Activated CD8-positive, alpha-beta memory T cell treated with anti-CD3 and anti-CD28 coated beads, Interleukin-2, amount 50 U/mL, for 1 hour (primary cell): ENCODE results near the gene RBM12.

Experiments used
- DNase-seq: peaks from one replicate; pipeline ENCODE4 v3.0.0-alpha.2; 2020; ENCODE audit errors: extremely low read depth

RBM12 gene

DNA sequence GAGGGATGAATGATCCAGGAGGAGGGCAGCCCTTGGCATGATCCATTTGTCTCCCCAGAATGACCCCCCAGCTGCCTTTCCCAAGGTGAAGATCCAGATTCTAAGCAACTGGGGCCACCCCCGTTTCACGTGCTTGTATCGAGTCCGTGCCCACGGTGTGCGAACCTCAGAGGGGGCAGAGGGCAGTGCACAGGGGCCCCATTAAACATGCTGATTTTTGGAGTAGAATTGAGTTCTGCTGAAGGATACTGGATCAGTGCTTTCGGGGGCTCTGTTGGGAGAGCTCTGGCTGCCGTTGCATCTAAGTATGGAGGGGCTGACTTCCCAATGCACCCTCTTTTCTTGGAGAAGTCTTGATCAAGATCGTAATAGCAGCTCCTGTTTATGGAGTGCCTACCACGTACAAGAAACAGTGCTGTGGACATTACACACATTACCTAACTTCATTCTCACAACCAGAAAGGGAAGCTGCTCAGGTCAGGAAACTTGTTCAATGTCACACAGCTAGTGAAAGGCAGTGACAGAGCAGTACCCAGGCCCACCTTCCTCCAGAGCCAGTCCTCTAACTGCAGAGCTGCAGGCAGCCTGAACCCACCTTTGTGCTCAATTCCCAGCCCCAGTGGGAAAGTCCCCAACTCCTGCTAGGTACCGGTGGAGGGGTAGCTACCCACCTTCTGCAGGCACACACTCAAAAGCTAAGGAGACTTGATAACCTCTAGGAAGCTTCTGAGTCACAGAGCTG lies 43.7 kb downstream of the RBM12 start:
- DNase-seq = no peak

DNA sequence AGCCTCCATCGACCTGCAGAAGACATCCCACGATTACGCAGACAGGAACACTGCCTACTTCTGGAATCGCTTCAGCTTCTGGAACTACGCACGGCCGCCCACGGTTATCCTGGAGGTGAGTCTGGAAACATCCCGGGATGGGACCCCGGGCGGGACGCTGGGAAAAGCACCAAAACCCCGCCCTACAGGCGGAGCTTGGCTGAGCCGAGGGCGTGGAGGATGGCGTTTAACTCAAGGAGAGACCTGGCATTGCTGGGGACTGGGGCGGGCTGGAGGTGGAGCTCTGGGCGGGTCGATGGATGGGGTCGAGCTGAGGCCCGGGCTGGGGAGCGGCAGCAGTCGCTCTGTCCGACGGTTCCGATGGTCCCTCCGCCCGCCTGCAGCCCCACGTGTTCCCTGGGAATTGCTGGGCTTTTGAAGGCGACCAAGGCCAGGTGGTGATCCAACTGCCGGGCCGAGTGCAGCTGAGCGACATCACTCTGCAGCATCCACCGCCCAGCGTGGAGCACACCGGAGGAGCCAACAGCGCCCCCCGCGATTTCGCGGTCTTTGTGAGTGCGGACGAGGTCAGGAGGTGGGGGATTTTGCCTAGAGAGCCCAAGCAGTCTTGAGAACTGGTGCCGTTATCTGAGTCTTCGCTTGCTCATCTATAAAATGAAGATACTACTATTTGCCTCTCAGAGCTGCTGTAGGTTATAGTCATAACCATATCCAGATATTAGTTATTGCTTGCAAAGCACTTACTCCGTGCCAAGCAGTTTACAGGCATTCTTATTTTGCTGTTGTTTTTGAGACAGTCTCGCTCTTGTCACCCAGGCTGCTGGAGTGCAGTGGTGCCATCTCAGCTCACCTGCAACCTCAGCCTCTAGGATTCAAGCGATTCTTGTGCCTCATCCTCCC lies 45.3 kb downstream of the RBM12 start:
- peak; percentile 36 for DNase-seq

DNA sequence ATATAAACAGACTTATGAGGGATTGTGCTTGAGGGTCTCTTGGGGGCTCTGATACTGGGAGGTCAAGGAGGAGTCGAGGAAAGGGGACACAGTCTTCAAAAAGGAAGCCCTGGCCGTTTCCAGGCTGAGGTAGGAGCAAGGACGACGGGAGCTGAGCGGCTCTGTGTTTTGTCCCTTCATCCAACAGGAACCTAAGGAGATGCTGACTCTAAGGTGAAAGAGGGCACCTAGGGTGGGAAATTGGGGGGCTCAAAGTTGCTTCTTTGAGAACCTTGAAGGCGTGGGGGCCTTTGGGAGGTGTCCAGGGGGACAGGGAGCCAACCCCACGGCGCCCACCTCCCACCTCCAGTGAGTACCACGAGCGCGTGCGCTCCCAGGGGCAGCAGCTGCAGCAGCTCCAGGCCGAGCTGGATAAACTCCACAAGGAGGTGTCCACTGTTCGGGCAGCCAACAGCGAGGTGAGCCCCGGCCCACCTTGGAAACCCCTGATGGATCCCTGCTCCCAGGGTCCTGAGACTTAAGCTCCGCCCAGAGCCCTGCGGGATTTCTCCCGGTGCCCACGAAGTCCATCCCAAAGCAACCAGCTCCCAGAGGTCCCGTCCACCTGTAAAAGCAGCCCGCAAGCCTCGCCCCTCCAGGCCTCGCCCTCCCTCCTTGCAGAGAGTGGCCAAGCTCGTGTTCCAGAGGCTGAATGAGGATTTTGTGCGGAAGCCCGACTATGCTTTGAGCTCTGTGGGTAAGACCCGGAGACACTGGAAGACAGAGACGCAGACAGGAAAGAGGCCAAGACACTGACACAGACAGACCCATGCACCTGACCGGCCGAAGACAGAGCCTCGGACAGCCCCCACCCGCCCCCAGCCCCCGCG lies 46.2 kb downstream of the RBM12 start:
- DNase-seq = no peak

DNA sequence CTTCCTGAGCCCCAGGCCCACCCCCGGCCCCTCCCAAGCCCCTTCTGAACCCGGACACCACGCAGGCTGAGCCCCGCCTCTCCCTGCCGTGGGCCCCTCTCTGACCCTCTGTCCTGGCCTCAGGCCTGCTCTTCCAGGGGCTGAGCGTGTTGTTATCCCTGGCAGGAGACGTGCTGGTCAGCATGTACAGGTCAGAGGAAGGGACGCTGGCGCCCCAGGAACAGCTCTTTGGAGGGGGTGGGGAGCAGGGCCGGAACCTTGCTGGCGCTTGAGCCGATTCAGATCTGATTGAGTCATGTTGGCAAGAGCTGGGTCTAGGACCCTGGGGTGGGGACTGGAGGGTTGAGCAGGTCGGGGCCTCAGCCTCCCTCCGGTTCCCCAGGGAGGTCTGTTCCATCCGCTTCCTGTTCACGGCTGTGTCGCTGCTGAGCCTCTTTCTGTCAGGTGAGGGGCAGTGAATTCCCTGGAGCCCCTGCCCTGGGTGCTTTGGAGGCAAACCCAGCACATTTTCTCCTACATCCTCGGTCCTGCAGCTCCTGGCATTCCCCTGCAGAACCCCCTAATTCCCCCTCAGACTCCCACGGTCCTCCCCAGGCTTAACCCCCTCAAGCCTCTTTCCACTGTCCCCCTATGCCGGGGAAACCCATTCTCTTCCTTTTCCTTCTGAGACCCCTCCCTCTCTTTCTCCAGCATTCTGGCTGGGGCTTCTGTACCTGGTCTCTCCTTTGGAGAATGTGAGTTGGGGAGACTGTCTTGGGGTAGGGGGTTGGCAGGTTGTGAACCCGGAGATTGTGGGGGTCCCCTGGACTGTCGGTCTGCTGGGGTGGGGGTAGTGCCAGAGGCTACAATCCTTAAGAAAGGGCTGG lies 47.1 kb downstream of the RBM12 start:
- DNase-seq = no peak

DNA sequence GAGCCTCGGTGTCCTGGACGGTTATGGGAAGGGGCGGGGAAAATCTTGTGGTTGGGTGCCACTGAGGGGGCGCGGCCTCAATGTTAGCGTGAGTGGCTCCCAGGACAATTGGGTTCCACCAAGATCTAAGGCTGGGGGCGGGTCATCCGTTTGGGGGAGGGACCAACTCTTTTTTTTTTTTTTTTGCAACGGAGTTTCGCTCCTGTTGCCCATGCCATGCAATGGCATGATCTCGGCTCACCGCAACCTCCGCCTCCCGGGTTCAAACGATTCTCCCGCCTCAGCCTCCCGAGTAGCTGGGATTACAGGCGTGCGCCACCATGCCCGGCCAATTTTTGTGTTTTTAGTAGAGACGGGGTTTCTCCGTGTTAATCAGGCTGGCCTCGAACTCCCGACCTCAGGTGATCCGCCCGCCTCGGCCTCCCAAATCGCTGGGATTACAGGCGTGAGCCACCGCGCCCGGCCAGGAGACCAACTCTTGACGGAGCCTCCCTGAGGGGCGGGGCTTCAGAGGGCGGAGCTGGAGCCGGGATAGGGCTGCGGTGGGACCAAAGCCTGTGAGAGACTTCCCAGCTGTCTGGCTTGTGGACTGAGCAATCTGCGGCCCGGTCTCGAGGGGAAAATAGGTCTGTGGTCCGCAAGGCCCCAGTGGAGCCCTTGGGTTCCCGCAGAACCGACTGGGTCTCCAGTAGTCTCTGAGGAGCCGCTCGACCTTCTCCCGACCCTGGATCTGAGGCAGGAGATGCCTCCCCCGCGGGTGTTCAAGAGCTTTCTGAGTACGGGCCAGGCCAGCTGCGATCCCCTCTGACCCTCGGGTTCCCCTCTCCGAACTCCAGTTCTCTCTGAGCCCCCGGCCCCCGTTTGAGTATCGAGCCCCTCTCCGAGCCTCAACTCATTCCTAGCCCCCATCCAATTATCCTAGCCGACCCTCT lies 48.0 kb downstream of the RBM12 start:
- DNase-seq = no peak

DNA sequence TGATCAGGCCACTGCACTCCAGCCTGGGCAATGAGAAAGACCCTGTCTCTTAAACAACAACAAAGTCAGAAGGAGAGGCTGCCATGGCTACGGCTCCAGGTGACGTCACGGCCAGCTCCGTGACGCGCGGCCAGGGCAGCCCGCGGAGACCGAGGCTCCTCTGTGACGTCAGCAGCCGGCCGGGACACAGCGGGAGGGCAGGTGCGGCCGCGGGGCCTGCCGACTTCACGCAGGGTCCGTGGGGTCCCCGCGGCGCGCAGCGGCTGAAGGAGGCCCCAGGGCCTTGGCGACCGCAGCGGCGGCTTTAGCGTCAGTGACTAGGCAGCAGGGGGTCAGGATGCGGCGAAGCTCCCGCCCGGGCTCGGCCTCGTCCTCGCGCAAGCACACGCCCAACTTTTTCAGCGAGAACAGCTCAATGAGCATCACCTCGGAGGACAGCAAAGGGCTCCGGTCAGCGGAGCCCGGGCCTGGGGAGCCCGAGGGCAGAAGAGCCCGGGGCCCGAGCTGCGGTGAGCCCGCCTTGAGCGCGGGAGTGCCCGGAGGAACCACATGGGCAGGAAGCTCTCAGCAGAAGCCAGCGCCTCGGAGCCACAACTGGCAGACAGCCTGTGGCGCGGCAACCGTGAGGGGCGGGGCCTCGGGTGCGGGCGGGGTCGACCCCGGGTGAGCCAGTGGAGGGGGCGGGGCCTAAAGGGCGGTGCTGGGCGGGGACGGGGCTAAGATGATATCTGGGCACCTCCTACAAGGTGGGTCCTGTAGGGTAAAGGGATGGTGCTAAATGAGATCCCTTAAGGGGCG lies 48.8 kb downstream of the RBM12 start, which contains the start of gene SPAG4:
SPAG4 (plus strand) TSS at position 163 of the 798 bp plus-strand sequence; CDS start at position 338, 175 bp downstream.
- peak; percentile 100 for DNase-seq

DNA sequence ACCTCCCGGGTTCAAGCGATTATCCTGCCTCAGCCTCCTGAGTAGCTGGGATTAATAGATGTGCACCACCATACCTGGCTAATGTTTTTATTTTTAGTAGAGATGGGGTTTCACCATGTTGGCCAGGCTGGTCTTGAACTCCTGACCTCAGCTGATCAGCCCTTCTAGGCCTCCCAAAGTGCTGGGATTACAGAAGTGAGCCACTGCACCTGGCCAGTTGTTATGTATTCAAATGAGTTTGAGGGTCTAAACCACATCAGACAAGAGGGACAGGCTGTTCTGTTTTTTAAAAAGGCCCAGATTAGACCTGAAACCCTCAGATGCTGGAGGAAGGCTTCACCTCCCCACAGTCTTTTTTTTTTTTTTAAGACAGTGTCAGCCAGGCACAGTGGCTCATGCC lies 53.2 kb downstream of the RBM12 start:
- DNase-seq = no peak

DNA sequence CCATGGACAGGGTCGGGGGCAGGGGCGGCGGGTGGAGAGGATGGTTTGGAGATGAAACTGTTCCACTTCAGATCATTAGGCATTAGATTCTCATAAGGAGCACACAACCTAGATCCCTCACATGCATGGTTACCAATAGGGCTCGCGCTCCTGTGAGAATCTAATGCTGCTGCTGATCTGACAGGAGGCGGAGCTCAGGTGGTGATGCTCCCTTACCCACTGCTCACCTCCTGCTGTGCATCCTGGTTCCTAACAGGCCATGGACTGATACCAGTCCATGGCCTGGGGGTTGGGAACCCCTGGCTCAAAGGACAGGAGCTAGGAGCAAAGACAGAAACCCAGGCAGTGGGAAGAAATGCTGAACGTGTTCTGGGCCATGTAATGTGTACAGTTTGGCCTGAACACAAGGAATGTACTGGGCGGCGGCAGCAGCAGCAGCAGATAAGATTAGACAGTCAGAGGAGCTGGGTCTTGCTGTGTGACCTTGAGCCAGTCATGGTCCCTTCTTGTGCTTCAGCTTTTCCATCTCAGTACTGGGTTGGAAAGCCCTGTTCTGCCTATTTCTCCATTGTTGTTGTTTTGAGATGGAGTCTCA lies 53.8 kb downstream of the RBM12 start:
- DNase-seq = no peak

DNA sequence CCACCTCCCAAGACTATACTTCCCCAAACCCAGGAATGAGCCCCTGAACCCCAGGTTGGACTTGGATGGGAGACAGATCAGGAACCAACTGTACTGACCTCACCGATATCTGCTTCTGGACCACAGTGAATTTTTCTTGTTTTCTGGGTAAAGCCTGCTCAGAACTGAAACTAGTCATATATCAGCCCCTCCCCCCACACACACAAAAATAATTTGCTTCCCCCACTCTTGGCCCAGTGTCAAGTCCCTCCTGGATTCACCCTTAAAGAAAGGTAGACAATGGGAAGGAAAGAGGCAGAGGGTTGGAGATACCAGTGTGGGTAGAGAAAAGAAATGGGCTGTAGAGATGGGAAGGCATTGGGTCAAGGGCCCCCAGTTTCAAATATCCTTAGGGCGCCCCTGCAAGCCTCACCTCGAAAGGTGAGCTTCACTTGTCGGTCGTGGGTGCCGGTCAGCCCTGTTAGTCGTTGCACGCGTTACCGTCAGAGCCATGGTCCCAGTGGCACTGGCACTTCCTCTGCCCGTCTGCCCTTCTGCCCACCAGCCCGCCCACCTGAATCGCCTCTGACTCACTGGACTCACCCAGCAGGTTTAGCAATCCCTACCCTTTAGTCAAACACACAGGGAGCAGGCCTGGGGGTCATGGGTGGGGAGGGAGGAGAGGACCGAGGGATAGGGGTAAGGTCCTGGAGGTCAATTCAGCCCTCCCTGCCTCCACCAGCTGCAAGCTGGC lies 57.5 kb downstream of the RBM12 start:
- DNase-seq = no peak

DNA sequence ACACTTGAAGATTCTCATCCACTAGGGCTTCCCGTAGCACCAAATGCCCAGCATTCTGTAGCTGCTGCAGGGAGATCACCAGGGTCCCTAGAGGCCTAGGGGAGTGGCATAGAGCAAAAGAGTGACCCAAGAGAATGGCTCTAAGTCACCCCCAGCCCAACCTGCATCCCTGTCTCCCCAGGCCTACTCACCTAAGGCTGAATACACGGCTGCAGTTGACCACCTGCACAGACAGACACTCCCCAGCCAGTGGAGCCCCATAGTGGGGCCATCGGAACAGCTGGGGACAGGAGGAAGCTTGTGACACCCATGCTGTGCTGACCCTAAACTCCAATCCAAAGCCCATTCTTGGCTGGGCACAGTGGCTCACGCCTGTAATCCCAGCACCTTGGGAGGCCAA lies 58.6 kb downstream of the RBM12 start:
- DNase-seq = no peak

DNA sequence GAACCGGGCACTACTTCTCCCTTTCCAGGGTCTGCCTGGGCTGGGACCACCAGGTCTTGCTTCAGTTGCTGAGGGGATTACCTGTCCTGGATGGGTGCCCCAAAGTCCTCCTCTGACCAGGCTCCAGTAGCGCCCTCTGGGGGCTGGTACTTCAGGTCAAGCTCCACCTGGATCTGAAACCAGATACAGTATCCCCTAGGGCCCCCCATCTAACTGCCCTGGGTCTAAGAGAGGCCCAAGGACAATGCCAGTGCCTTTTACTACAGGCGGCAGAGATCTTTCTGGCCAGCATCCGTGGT lies 60.3 kb downstream of the RBM12 start:
- no peak for DNase-seq

DNA sequence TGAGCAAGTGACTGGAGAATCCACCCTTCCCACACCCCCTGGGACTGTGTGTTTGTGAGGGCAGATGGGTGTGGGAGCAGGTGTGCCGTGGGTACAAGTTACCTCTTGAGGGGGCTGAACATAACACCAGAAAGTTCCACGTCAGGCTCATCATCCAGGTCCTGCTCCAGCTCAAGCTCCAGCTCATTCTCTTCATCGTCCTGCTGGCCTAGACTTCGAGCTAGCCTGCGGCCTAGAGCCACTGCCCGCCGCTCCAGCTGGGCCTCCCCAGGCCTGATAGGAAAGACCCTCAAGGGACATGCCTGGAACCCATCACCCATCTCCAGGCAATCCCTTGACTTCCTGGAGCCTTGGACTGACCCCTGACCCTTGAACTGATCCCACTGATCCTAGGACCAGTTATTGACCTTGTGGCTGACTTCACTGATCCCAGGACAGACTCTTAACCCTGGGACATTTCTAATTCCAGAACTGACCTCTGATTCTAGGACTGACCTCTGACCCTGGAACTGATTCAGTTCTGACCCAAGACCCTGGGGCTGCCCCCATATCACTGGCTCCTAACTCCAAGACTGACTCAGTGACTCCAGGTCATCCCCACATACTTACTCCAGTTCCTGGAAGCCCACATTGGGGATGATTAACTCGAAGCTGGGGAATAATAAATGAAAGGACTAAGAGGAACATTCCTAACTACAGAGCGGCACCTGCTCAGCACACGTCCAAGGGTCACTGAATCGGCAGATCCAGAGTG lies 60.8 kb downstream of the RBM12 start:
- DNase-seq = no peak

DNA sequence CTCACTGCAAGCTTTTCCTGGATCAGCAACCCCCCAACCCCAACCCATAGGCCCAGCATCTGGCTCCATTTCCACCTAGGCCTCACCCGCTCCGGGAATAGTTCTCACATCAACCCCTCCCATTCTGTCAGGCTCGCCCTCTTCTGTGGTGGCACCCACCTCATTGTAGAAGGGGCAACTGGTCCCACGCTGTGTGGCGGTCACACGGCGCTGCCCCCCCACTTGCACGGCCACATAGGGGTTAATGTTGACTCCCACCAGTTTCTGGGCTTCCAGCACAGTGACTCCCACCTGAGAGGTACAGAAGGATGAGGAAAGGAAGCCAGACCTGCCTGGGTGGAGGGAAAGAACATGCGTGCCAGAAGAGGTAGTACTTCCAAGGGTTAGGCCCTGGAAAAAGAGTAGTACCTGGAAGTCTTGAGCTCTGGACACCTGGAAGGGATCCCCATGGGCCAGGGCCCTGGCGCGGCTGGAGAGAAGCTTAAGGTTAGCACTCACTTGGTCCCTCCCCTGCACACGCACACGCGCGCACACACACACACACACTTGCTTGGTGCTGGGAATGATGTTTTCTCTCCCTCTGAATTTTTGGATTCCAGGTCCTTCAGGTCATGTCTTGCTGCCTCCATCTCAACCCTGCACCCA lies 61.7 kb downstream of the RBM12 start:
- no peak for DNase-seq

DNA sequence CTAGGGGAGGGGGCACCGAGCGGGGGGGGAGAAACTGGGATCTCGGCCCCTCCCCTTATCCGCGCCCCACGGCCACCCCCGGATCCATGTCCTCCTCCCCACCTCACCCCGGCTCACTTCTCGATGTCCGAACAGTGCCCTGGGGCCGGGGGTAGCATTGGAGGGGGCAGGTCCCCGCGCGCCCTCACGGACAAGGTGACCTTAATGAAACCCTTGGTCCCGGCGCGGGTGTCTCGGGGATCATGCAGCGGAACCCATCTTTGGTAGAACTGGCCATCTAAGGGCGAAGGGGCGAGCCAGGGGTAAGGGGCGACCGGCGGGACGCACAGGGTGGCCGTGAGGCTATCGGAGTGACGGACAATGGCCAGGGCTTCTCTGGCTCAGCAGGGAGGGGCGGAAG lies 62.7 kb downstream of the RBM12 start:
- DNase-seq = no peak

DNA sequence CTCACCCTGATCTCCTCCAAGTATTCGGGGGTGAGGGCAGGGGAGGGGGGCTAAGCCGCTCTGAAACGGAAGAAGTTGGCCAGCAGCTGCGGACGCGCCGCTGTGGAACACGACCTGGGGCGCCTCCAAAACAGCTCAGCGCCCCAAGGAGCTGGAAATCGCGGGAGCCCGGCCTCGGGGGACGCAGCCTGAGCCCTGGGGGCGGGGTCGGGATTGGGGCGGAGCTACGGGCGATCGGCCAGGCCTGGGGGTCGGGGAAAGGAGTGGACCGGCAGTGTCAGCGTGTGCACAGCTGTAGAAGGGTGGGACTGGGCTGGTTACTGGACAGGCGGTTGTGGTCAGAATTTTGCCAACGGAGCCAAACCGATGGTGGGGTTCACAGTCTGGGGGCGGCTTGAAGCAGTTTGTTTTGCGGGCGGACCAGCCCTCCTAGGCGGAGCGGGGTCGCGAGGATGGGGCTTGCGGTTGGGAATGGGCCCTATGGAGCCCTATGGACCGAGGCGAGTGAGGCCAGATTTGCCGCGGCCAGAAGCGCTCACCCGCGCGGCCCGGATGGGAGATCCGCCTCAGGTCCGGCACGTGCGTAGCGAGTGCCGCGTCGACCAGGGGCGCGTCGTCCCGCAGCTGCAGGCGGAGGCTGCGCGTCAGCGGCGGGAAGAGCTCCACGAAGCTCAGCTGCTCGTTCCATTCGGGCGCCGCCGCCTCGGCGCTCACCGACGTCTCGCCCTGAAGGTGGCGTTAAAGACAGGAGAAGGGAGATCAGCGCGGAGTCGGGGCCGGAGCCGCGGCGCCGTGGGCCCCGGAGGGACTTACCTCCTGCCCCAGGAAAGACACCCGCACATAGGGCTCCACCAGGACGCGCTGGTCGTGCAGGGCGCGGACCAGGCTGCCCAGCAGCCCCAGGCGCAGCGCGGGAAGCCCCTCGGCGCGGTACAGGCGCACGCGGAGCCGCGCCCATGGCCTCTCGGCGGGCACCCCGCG lies 63.4 kb downstream of the RBM12 start:
- peak; percentile 45 for DNase-seq
